ENCODE measurements around the gene PDK2.

PDK2 gene

DNA sequence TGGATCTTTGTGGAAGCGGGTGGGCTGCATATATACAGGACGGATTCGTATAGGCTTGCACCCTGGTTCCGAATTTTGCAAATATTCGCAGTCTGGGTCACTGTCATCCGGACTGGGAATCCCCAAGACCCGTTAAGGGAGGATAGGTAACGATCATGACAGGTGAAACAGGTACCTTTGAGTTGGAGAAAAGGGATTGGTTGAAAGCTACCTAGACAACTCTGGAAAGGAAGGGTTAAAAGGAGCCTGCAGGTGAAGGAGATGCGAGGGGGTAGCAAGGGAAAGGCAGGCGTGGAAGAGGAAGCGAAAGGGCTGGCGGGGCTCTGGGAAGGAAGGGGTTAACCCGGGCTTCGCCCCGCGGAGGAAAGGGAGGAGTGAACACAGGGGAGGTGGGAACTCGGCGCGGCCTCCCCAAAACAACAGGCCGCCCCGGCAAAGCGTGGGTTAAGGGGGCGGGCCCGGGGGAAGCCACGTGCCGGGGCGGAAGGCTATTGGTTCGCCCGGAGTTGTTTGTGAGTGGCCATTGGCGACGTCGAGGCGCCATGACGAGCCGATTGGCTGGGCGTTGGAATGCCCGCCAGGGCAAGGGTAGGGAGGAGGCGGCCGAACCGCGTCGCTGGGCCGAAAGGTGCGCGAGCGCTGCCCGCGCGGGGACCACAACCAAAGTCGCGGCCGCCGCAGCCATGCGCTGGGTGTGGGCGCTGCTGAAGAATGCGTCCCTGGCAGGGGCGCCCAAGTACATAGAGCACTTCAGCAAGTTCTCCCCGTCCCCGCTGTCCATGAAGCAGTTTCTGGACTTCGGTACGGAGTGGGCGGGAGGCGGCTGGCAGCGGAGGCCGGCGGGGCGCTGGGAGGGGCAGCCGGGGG lies at the start of gene PDK2:
Gene PDK2 (plus strand): TSS at position 599 of the 867 bp plus-strand sequence. CDS start 85 bp downstream, at position 684.
- in situ Hi-C loops (cut with HindIII; ENCODE audit: low sequenced_read_pairs), result loop anchor here (5.0 kb wide), 1 partner anchor 37 kb away; the partner anchor contains the start of gene SAMD14

DNA sequence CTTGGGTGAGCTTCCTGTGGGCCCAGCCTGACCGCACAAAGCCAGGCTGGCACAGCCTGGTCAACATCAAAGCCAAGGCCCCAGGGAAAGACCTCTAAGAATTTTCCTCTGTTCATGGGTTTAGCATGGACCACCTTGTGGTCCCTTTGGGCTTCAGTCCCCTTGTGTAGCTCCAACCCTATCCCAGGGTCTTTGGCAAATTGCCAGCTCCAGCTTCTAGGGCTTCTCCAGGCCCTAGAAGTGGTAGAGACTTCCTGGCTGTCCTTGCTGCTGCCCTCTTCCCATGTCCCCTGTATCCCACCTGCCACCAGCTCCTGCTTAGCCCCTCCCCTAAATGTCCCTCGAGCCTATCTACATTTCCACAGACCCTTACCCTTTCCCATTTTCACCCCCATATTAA lies 49.0 kb upstream of the PDK2 start:
- in situ Hi-C loops (cut with HindIII; ENCODE audit: low sequenced_read_pairs), result no loop called here

DNA sequence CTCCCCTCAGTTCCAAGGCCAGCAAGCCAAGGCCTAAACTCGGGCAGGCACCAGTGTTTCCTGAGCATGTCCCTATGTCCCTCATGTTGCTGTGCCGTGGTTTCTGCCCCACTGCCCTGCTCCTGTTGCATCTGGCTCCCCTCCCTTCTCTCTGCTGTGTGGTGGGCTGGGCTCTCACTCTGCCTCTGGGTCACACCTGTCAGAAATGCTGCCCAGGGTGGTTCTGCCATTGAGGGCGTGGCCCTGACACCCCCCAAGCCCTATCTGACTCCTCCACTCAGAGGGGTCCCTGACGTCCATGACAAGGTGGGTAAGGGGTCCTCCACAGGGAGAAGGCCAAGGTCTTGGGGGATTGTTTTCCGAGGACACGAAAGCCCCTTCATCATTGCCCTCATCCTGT lies 48.5 kb upstream of the PDK2 start:
- in situ Hi-C loops (cut with HindIII; ENCODE audit: low sequenced_read_pairs), result no loop called here

DNA sequence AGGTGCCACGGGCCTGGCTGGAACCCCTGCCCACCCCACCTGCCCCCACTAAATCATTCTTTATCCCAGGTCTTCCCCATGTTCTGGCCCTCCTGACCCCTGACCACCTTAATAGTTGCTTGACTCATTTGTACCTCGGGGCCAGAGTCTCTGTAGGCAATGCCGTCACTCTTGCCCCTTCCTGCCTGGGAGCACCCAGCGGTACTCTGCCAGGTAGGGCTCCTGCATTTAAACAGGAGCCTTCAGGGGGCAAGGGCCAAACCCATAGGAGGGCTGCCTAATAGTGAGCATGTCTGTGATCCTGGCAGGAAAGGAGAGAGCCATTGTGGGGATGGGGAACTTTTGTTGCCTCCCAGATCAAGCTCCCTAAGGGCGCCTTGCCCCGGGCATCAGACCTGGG lies 48.1 kb upstream of the PDK2 start:
- in situ Hi-C loops (cut with HindIII; ENCODE audit: low sequenced_read_pairs), result no loop called here

DNA sequence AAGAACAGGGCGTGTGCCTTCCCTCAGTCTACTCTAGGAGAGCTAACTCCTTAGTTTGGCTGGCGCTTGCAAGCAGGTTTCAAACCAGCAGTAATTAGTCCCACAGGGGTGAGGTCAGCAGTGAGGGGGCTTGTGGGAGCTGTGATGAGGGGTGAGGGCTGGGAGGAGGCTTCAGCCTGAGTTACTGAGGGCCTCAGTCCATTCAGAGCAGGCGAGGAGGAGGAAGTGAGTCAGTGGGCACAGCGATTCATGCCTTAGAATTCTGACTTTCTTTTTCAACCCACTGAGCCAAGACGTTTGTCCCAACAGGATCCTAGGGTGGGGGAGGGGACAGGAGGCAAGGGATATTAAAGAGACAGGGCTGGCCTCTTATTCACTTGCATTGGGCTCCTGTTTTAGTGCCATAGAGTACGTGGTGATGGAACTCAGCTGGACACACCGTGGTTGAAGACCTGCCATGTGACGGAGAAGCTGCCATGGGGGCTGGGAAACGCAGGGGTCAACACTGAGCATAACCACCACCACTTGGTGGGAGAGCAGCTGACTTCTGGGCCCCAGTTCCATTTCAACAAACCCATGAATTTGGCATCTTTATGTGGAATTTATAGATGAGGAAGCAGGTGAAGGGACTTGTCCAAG lies 47.5 kb upstream of the PDK2 start:
- in situ Hi-C loops (cut with HindIII; ENCODE audit: low sequenced_read_pairs), result no loop called here

DNA sequence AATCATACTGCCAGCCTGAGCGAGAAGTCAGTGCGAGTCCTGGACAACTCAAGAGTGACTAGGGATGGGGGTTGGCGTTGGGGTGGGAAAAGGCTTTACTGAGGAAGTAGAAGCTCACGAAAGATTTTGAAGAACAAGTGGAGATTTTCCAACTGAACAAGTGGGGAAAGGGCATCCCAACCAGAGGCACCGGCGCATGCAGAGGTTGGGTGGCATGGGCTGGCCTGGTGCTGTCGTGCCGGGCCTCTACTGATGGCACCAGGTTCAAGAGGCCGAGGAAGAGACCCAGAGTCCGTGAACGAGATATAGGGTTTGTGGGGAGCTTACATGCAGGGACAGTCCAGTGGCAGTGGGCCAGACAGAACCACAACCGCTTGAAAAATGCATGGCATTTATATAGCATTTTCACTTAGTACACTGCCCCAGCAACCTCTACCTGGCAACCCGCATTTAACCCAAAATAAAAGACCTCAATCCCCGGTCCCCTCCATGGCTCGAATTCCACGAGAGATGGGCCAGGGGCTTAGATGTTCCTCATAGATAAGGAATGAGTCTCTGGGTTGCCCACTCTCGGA lies 46.9 kb upstream of the PDK2 start:
- in situ Hi-C loops (cut with HindIII; ENCODE audit: low sequenced_read_pairs), result no loop called here

DNA sequence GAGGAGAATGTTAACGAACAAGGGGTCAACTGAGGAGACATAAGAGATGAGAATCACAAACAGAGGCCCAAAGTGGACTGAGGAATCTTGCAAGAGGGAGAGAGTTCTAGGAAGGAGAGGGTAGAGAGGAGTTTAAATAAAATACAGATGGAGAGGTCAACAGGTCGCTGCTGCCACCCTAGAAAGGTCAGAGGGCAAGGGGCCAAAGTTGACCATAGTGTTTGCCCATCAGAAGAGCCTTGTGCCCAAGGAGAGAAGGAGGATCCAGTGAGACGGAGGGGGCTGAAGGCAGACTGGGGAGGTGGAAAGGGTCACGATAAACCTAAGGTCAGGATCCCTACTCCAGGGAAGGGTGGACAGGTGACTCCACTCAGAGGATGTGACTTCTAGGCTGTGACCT lies 46.2 kb upstream of the PDK2 start:
- in situ Hi-C loops (cut with HindIII; ENCODE audit: low sequenced_read_pairs), result no loop called here

DNA sequence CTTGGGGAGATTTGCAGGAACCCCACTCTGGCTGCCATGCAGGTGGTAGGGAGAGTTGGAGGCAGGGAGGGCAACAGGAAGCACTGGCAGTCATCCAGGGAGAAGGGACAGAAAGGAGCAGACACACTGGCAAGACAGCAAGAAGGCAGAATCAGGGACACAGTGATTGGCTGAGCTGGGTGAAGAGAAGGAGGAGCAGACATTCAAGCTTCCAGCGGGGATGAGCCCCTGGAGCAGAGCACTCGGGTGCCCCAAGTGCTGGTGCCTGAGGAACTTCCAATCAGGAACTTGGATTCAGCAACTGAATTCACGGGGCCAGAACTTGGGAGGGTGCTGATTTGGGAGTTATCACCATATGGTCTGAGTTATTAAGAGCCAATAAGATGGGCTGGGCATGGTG lies 45.5 kb upstream of the PDK2 start:
- in situ Hi-C loops (cut with HindIII; ENCODE audit: low sequenced_read_pairs), result no loop called here

DNA sequence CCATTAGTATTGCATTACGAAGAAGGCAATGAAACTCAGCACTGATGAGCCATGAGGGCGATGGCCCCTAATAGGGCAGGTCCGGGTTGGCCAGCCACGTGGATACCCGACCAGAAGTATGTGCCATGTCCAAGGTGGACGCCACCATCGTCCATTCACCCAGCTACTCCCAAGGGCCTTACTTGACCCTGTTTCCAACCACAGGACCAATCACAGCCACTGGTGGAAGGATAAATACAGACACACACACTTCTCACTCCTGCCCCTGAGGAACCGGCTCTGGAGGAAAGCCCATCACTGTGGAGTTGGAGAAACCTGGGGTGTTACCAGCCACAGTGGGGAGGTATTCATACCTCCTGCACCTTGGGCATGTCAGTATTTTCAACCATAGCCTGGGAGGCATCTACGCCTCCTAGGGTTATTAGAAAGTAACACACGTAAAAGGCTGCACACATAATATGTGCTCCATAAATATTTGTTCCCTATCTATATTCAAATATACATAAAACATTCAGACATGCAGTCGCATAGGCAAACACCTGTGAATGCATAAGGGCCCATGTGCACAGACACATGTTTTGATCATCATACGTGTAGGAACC lies 44.6 kb upstream of the PDK2 start:
- in situ Hi-C loops (cut with HindIII; ENCODE audit: low sequenced_read_pairs), result no loop called here

DNA sequence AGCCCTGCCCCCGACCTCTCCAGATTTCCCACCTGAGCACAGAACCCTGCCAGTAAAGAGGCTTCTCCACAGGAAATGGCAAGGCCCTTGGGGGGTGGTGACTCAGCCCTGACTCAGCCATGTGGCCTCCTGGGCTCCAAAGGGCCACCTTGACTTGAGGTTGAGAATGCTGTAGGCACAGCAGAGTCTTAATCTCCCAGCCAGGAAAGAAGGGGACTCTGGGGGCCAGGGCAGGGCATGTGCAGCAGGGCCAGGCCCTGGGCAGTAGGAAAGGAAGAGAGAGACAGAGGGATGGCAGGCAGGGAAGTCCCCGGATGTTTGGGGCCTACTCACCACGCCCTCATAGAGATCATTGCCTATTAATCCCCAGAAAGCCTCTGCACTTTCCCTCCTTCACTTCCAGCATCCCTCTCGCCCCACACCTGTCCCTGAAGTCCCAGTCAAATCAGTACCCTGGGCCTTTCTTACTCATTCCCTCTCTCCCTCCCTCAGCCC lies 44.0 kb upstream of the PDK2 start:
- in situ Hi-C loops (cut with HindIII; ENCODE audit: low sequenced_read_pairs), result no loop called here

DNA sequence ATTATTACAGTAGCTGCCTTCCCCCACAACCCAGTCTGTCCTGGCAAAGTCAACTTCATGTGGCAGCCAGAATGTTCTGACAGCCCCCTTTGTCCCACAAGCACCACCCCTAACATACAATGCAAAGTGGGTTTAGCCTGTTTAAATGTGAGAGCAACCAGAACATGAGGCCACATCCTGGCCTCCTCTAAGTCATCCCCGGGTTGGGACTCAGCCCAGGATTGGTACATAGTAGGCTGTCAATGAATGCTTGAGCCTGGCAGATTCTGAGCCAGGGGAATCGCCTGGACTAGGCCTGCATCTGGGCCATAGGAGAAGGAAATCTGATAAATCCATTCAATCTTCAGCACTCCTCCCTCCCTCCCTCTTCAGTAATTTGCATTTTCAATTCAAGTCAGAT lies 43.5 kb upstream of the PDK2 start:
- in situ Hi-C loops (cut with HindIII; ENCODE audit: low sequenced_read_pairs), result no loop called here

DNA sequence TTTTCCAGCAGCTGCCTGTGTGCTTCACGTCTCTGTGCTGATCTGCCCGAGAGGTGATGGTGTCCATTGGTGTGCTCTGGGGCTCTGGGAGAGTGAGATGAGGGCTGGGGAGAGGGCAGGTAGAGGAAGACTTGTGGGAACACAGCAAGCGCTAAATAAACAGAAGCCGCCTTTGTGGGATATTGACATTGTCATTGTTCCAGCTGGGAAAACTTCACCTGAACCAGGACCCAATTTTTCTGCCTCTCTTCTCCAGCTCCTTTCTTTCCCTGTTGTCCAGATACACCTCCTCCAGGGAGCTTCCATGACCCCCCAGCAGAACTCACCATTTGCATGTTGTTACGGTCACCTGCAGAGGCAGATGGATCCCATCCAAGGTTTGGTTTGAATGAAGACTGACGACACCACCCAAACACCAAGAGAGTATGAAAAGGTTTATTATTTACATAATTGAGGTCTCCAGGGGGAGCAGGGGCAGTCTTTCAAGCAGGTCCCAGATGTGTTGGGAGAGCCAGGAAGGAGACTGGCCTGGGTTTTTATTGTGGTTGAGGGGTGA lies 42.8 kb upstream of the PDK2 start:
- in situ Hi-C loops (cut with HindIII; ENCODE audit: low sequenced_read_pairs), result no loop called here

DNA sequence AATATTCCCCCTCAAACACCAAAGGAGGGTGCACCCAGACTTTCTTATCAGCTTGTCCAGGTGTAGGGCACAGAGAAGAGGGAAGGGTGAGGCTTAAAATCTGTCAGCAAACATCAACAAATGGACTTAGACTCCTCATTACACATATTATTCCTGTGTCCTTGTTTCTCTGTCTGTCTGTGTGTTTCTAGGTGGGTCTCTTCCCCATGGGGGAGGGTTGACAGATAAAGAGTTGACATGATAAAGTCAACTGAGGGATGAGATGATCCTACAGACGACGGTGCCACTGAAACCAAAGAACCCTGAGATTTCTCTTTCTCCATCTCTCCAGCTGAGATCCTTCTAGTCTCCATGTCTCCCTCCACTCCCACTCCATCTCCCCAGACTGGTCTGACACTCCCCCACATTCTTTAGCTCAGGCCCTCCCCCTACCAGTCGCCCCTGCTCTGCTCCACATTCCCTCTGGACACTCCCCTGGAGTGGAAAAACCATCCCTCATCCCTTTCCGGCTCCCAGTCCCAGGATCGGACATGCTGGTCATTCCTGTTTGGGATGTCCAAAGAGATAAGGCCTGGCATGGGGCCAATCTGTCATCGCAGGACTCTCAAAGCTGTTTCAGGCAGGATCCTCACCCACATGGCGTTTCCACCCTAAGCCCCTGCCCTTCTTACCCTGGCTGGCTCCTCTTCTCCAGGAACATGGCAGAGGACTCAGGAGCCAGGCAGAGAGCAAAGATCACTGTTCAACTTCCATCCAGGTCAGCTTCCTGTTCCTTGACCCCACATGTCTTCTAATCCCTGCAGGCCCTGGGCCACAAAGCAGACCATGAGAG lies 42.1 kb upstream of the PDK2 start:
- in situ Hi-C loops (cut with HindIII; ENCODE audit: low sequenced_read_pairs), result no loop called here

DNA sequence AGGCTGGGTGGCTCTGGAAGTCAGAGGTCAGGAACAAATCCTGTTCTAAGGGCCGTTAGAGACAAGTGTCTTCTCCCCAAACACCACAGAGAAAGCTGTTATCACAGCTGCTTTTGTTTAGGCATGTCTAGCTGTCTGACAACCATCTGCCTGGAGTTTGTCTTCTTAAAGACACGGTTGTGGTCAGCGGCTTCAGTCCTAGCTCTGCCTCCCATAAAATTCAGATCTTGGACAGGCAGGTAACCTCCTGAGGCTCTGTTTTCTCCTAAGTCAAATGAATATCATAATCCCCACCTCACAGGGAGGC lies 41.5 kb upstream of the PDK2 start:
- in situ Hi-C loops (cut with HindIII; ENCODE audit: low sequenced_read_pairs), result no loop called here

DNA sequence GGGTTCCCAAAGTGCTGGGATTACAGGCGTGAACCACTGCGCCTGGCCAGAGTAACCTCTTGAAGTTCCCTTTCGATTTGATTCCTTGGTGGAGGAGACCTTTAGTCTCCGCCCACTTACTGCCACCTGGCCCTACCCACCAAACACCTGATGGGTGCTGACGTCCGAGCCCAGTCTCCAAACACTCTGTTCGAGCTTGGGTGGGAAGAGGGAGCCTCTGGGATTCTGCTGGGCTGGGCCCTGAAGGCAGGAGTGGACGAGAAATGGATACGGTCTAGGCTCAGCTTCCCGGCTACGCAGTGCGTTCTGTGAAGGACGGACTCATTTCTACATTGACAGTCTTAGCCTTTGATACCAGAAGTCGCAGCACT lies 40.1 kb upstream of the PDK2 start:
- in situ Hi-C loops (cut with HindIII; ENCODE audit: low sequenced_read_pairs), result no loop called here

DNA sequence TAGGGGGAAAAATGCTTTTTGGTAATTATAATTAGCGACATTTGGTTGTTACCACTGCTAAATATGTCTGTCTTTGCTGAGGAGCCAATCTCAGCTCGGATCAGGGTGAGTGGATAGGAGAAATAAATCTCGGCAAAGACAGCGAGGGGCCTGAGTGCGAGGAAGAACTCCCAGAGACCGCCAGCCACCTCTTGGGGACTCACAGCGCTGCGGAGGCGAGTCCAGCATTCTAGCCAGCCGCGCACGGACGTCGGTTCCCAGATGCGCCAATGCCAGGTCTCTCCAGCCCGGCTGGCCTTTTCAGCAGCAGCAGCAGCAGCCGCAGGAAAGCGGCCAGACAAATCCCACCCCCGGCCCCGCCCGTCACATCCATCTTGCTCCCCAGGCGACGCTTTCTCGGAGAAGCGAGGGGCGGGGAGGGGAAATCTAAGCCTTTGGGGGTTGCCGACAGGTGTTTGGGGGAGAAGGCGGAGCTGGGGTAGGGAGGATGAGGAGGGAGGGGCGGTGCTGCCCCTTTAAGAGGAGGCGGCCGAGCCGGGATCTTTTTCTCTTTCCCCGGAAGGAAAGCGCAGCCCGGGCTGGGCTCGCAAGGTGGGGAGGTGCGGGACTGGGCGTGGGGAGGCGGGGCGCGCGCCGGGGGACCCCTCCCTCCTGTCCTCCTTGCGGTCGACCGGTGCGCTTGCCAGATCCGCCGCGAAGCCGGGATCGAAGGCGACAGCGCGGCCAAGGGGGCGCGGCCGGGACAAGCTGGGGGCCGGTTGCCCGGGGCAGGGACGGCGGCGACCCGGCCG lies 39.5 kb upstream of the PDK2 start, which contains the start of gene ITGA3:
Gene ITGA3 (plus strand): TSS at position 685 of the 791 bp plus-strand sequence. CDS start 330 bp downstream, outside the sequence.
- in situ Hi-C loops (cut with HindIII; ENCODE audit: low sequenced_read_pairs), result no loop called here

DNA sequence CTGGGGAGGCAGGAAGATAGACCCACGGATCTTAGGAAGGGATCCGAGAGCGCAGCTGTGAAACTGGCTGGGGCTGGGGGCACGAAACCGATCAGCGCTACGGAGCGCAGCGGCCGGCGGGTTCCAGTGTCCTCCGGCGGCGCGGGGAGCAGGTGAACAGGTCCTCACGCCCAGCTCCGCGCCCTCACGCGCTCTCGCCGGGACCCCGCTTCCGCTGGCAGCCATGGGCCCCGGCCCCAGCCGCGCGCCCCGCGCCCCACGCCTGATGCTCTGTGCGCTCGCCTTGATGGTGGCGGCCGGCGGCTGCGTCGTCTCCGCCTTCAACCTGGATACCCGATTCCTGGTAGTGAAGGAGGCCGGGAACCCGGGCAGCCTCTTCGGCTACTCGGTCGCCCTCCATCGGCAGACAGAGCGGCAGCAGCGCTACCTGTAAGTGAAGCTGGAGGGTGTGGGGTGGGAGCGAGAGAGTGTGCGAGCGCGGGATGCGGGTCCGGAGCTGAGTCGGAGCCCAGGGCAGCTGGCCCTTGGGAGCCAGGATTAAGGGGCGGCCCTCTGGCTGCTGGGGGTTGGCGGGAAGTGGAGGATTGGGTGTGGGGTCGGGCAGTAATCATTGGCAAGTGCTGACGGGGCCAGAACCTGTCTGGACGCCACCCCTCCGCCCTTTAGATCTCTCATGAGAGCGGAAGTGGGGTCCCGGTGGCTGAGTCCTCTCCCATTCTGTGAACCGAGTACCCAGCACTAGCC lies 38.8 kb upstream of the PDK2 start:
- in situ Hi-C loops (cut with HindIII; ENCODE audit: low sequenced_read_pairs), result no loop called here

DNA sequence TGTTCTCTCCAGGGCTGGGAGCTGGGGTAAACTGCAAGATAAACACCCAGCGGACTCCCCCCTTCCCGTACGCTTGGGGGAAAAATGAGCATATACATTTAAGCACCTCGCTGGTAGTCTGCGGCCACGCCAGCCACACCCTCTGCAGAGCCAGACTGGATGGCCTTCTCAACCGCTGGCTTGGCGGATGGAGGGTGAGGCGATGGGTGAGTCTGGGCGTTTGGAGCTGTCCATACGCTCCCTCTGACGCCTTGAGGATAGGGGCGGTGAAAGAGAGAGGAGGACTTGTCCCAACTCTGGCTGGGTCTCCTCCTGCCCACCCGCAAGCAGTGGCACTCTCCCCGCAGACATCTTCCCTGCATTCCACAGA lies 38.2 kb upstream of the PDK2 start:
- in situ Hi-C loops (cut with HindIII; ENCODE audit: low sequenced_read_pairs), result no loop called here

DNA sequence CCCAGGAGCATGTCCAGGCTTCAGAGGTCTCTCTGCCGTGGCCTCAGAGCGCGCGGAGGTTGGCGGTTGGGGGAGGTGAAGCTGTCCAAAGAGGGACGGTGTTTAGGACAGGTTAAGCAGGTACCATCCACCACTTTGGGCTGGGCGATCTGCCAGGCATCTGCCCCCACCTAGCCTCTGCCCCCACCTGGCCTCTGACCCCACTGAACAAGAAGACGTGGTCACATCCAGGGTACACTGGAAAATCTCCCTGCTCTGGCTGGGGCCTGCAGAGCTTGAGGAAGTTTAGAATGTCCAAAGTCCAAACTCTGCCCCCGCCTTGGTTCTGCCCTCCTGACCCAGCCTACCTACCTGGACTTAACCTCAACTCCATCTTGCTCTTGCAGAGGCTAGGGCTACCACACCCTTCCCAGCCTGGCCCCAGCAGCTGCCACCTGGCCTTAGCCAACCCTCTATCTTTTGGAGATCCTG lies 37.6 kb upstream of the PDK2 start:
- in situ Hi-C loops (cut with HindIII; ENCODE audit: low sequenced_read_pairs), result no loop called here

All from endothelial cell of hepatic sinusoid (primary cell).